NCI-H526 treated with DMSO at 0.1 percent for 48 hours (cell line): ENCODE results near the gene TTC17.
"Not testable (repeated sequence)": the region's sequence is repeated elsewhere in the genome, so short reads cannot be mapped to it uniquely, and the experiment has no call there.

Source experiments
- DNase-seq: peaks from one replicate; lab custom pipeline; 2025; lab: John Stamatoyannopoulos, UW

TTC17 gene

GRCh38 chr11:43392713-43393112, 34.0 kb downstream of the TTC17 start:
- no peak for DNase-seq

GRCh38 chr11:43393765-43394355, 35.1 kb downstream of the TTC17 start:
- no peak for DNase-seq

- no peak for DNase-seq
Measured at GRCh38 chr11:43396617-43397016, 37.9 kb downstream of the TTC17 start.

- no peak for DNase-seq
Measured at GRCh38 chr11:43397251-43397650, 38.5 kb downstream of the TTC17 start.

GRCh38 chr11:43399983-43400630, 41.4 kb downstream of the TTC17 start:
- no peak for DNase-seq

DNA sequence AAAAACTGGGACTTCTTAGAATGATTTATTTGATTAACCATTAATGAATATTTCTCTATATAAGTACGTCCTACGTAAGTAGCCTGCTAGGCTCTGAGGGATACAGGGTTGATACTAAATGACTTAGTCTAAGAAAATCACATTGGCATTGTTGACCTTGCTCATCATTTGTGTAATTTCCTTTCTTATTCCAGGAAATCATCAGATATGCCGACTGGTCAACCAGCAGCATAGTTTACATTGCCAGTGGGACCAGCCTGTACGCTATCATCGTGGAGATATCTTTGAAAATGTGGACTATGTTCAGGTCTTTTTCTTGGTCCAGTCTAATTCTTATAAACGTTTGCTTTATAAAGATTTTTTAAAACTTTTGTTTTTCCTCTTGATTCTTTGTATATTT, 42.5 kb downstream of the TTC17 start:
- no peak for DNase-seq

DNA sequence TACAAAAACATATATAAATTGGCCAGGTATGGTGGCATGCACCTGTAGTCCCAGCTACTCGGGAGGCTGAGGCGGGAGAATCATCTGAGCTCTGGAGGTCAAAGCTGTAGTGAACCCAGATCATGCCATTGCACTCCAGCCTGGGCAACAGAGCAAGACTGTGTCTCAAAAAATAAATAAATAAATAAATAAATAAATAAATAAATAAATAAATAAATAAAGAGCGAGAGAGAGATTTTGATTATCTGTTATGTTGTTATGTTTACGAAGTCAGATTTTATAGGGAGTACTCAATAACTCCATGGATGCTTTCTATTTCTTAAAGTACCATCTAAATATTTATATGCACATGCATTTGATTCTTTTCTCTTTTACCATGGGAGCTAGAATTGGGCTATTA, 43.1 kb downstream of the TTC17 start:
- not testable (repeated sequence) for DNase-seq

DNA sequence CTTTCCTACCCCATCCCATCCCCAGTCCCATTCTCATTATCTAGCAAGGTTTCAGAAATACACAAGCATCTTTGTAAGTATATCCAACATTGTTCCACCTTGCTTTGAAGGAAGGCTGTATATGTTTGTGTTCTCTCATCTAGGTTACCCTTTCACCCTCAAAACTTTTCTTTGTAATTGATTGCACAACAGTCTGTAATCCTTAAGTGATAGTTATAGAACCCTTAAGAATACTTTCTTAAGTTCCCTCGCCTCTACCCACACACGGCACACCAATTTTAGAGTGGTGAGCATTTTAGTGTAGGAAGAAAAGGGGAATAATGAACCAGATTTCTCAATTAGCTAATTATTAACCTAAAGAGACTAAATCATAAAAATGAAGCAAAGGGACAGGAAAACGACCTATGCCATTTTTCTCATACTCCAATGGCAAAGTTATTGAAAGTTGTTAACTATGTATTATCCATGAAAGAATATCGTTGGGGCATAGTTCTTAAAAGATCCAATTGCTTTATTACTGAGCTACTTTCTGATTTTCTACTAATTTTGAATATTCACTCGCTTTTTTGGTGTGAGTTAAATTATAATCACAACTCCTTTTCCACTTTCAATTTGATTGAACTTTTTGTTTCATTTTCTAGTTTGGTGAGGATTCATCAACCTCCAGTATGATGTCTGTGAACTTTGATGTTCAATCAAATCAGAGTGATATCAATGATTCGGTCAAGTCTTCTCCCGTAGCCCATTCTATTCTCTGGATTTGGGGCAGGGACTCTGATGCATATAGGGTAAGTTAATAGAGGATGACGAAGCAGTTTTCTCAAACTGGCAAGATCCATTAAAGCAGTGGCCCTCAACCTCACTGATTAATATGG, 44.9 kb downstream of the TTC17 start:
- DNase-seq, result no peak

- DNase-seq, result no peak
Measured at GRCh38 chr11:43404406-43404805, 45.7 kb downstream of the TTC17 start.

- no peak for DNase-seq
Measured at GRCh38 chr11:43404836-43405479, 46.2 kb downstream of the TTC17 start.

GRCh38 chr11:43408277-43408676, 49.6 kb downstream of the TTC17 start:
- no peak for DNase-seq

GRCh38 chr11:43410394-43410793, 51.7 kb downstream of the TTC17 start:
- DNase-seq, result no peak

DNA sequence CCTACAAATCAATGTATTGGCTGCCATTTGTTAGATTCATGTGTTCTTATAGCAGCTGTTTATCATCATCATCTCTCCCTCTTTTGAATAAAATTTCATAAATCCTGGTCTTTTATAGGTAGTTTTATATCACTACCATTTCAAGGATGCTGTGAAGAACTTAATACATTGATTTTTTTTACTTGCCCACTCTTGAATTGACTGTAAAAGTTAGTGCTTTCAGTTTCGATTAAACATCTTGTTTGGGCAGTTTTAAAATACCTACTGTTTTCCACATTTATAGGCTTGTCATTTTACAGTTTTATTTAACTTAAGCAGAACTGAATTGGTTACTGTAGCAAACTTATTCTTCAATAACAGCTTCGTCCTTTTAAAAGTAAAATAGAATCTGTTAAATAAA, 59.5 kb downstream of the TTC17 start:
- no peak for DNase-seq

DNA sequence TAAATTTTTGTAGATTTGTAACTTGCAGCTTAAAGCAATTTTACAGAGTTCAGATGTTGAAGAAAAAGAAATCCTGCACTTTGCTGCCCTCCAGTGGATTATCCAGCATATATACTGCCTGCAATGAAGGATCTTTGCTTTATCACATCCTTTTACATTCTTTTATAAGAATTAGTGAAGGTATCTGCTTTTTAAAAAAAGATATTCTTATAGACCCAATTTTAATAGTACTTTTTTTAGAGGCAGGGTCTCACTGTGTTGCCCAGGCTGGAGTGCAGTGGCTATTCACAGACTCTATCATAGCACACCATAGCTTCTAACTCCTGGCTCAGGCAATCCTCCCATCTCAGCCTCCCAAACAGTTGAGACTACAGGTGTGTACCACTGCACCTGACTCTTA, 60.7 kb downstream of the TTC17 start:
- DNase-seq, result no peak

DNA sequence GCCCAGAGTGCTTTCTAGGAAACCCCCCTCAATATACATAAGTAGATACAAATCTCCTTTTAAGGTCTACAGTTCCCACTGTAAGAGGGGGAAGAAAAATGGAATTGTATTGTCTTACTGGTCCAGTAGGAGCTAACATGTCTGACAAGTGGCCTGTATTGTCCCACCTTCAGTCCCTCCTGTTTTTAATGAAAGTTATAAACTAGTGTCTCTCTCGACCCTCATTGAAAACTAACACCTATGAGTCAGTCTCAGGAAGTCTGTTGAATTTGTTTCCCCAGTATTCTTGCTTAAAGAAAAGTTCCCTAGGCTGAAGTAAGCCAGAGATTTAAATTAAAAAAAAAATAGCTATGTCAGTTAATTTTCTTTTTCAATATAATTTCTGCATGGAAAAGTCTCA, 69.3 kb downstream of the TTC17 start:
- no peak for DNase-seq

DNA sequence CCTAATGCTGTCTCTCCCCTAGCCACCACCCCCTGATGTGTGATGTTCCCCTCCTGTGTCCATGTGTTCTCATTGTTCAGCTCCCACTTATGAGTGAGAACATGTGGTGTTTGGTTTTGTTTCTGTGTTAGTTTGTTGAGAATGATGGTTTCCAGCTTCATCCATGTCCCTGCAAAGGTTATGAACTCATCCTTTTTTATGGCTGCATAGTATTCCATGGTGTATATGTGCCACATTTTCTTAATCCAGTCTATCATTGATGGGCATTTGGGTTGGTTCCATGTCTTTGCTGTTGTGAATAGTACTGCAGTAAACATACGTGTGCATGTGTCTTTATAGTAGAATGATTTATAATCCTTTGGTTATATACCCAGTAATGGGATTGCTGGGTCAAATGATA, 72.2 kb downstream of the TTC17 start:
- DNase-seq, result not testable (repeated sequence)

GRCh38 chr11:43434893-43435292, 76.2 kb downstream of the TTC17 start:
- DNase-seq, result no peak

DNA sequence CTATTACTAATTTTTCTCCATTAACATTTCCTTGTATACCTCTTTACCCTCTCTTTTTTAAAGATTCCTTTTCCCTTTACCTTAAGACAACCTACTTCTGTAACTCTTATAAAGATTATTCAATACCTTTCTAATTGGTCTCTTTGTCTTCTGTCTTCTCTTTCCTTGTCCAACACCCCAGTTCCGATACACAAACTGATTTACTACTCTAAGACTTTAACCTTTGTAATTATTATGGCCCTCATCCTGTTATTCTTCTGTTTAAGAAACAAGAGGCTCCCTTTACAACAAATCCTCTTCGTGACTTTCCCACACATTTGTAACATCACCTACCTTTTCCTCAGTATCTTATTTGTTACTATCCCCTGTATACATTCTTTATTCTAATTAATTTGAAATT, 81.8 kb downstream of the TTC17 start:
- DNase-seq, result no peak

DNA sequence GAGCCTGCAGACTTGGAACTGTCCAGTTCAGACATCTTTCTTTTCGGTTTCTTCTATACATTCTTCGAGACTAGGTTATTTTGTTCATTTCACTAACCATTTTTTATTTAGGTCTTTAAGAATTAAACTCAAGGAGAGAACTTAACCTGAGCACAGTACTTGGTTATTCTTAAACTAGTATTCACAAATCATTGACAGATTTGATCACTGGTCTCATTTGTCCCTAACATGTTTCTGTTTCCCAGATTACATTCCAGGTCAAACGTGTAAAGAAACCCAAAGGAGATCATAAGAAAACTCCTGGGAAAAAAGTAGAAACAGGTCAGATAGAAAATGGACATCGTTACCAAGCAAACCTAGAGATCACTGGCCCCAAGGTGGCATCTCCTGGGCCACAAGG, 85.1 kb downstream of the TTC17 start:
- DNase-seq, result no peak

DNA sequence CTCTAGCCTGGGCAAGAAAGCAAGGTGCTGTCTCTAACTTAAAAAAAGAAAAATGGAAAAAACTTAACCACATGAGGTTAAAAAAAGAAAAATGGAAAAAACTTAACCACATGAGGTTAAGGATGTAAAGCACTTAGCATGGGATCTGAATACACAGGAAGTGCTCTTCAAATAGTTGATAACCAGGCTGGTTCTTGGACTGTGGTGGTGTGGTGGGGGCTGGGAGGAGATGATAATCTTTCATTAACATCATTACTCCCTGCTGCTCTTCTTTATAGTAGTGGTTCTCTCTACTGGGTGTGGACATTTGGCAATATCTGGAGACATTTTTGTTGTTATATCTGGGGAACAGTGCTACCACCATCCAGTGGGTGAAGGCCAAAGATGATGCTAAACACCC, 88.4 kb downstream of the TTC17 start:
- DNase-seq, result no peak

DNA sequence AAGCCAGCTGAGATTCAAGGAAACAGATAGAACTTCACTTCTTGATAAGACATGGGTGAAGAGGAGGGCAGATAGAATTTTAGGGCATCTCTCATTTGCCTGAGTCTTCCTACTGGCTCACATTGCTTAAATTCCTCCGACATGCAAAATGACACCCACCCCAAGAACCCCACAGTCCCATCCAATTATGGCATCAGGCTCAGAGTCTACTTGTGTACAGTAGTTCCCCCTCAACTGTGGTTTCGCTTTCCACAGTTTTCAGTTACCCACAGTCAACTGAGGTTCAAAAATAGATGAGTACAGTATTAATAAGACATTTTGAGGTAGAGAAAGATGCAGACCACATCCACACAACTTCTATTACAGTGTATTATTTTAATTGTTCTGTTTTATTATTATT, 99.8 kb downstream of the TTC17 start:
- DNase-seq, result no peak

DNA sequence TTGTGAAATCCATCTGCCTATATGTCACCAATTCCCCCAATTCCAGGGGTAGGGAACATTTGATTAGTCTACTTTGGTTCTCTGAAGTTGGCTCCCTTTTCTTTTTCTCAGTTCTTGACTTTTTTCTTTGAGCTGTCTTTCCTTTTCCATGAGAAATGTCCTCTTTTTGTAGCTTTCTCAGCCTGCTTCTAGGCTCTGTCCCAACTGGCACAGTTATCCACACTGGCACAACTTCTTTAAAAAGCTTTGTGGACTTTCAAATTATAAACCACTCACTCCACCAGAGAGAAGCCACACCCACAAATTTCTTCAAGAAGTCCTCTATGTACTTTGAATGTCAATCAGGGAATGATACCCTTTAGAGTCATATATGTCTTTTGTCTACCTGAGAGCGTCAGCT, 100.5 kb downstream of the TTC17 start:
- no peak for DNase-seq

DNA sequence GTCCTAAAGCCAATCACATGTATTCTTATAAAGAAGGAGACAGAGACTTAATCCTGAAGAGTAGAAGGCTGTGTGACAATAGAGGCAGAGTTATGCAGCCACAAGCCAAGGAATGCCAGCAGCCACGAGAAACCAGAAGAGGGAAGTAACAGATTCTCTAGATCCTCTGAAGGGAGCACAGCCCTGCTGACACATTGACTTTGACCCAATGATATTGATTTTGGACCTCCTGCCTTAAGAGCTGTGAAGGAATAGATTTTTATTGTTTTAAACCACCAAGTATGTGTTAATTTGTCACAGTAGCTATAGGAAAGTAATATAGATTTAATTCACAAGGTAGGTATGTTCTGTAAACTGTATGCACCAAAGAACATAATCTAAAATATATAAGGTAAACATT, 103.6 kb downstream of the TTC17 start:
- DNase-seq, result no peak
